ENCODE results near the gene MPZL2. TPM values are rescaled to one million over a fixed set of nuclear protein-coding genes. Genes with fewer than 3 reads are reported as not detected.

Gene MPZL2
- total and polyA plus RNA-seq, 9 of the 15 experiments (the other 6 are each of a cell fraction or from before 2014, with no cell fraction given) = 0.09 to 0.28 (median 0.18) TPM; not detected in 2

DNA sequence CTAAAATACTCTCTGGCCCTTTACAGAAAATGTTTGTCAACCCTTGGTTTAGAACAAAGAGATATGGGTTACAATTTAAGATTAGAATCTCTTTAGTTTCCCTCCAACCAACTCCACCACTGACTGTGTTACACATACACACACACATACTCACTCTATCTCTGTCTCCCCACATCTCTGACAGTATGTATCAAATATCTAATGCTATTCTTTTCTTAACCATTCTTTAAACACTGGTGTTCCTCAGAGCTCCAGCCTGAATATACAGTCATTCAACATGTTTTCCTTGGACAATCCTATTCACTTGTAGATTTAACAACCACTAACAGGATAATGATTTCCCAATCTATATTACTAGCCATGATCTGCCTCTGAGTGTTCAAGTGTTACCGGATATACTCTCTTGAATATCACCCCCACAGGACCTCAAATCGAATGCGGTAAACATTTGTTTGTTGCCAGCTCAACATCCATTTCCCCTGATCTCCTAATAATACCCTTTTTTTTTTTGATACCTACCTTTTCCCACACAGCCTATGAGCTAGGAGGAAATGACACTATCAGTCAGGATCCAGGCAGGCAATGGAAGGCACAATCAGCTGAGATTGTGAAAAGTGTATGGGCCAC lies 18.0 kb downstream of the MPZL2 start:
- no peak for ATAC-seq
- no peak for FAIRE-seq
- Histone ChIP-seq H3K79me2 (ENCODE audit: control insufficient read depth, insufficient read depth, low read length) (no peaks in the 10 kb centered on the region), H3K4me1 (replicated peaks in 1 of 2; ENCODE audit: control insufficient read depth in 2 of 2, insufficient read depth in 2 of 2, low read length in 2 of 2) (peaks cover 3 to 11% of the 10 kb centered on the region in 2 experiments), H2AFZ (ENCODE audit: low read depth, low read length) (no peak overlapping the region), H3K27ac (ENCODE audit: extremely low read depth, low read depth, low read length) (no peak overlapping the region), H4K20me1 (replicated peaks; ENCODE audit: control insufficient read depth, insufficient read depth, low read length) (no peaks in the 10 kb centered on the region), H3K9ac (ENCODE audit: insufficient read depth in 1 of 2, low read depth in 2 of 2, low read length in 2 of 2) (no peak overlapping the region), H3K9me1 (ENCODE audit: control insufficient read depth, insufficient read depth, low read length) (no peaks in the 10 kb centered on the region), H3K27me3 (ENCODE audit: control insufficient read depth in 2 of 2, insufficient read depth in 2 of 2, low read length in 2 of 2) (peaks cover 3 to 9% of the 10 kb centered on the region in 2 experiments; a peak in 2 of 5 replicates), H3K4me2 (ENCODE audit: insufficient read depth, low read length) (no peak overlapping the region), H3K36me3 (ENCODE audit: control insufficient read depth, insufficient read depth, low read length) (no peaks in the 10 kb centered on the region), H3K9me3 (replicated peaks; ENCODE audit: control insufficient read depth, insufficient read depth, low read depth, low read length) (no peaks in the 10 kb centered on the region), H3K4me3 (no peak overlapping the region)
- in situ Hi-C loops (cut with MboI) (no loop called here), intact Hi-C loops (cut with micrococcal nuclease) (no loop called here)
- TF ChIP-seq NONO (IDR thresholded peaks at IDR 0.05; ENCODE audit: low read depth in 2 of 2, low read length in 1 of 2) (no peak), HDAC6 (IDR thresholded peaks at IDR 0.05; ENCODE audit: low read depth, low read length) (no peak)
- TF ChIP-seq, protein P1, sequence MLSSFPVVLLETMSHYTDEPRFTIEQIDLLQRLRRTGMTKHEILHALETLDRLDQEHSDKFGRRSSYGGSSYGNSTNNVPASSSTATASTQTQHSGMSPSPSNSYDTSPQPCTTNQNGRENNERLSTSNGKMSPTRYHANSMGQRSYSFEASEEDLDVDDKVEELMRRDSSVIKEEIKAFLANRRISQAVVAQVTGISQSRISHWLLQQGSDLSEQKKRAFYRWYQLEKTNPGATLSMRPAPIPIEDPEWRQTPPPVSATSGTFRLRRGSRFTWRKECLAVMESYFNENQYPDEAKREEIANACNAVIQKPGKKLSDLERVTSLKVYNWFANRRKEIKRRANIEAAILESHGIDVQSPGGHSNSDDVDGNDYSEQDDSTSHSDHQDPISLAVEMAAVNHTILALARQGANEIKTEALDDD (IDR thresholded peaks at IDR 0.05) = 0 out of 2 replicates have a peak, but pooled peaks have one; percentile 30
- TF ChIP-seq, protein P2, sequence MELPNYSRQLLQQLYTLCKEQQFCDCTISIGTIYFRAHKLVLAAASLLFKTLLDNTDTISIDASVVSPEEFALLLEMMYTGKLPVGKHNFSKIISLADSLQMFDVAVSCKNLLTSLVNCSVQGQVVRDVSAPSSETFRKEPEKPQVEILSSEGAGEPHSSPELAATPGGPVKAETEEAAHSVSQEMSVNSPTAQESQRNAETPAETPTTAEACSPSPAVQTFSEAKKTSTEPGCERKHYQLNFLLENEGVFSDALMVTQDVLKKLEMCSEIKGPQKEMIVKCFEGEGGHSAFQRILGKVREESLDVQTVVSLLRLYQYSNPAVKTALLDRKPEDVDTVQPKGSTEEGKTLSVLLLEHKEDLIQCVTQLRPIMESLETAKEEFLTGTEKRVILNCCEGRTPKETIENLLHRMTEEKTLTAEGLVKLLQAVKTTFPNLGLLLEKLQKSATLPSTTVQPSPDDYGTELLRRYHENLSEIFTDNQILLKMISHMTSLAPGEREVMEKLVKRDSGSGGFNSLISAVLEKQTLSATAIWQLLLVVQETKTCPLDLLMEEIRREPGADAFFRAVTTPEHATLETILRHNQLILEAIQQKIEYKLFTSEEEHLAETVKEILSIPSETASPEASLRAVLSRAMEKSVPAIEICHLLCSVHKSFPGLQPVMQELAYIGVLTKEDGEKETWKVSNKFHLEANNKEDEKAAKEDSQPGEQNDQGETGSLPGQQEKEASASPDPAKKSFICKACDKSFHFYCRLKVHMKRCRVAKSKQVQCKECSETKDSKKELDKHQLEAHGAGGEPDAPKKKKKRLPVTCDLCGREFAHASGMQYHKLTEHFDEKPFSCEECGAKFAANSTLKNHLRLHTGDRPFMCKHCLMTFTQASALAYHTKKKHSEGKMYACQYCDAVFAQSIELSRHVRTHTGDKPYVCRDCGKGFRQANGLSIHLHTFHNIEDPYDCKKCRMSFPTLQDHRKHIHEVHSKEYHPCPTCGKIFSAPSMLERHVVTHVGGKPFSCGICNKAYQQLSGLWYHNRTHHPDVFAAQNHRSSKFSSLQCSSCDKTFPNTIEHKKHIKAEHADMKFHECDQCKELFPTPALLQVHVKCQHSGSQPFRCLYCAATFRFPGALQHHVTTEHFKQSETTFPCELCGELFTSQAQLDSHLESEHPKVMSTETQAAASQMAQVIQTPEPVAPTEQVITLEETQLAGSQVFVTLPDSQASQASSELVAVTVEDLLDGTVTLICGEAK (IDR thresholded peaks at IDR 0.05) = 0 out of 2 replicates have a peak, but pooled peaks have one; percentile 2
- TF ChIP-seq, protein P2 (CRISPR knock-in tag; IDR thresholded peaks at IDR 0.05) = no peak
- no TSS peak for BruUV-seq (replicated peaks)
- WGBS (ENCODE audit: insufficient coverage, low coverage, missing lambda C conversion rate) = 70% methylated on average over 3 of the region's 3 CpGs
- ChIA-PET POLR2A (interaction anchor here (0.9 kb wide), 1 partner anchor 10 kb away, joined by 3 read pairs; no protein-coding TSS in a partner anchor), CTCF (ENCODE audit: low intra/inter-chr PET ratio) (no interaction called here)
- DNase-seq (ENCODE audit: extremely low read depth in 1 of 4, low spot score in 3 of 4) = no peak

Measured in K562 (cell line).